Colonic mucosa (tissue), 4 donors: Measurements from ENCODE around the gene PSAP. TPM values are rescaled to one million over a fixed set of nuclear protein-coding genes. Genes with fewer than 3 reads are reported as not detected.

Experiments
- DNase-seq: peaks from one replicate; pipeline ENCODE4 v3.0.0-alpha.2; 2020
- H3K27ac ChIP-seq: fragments of 200-600 bp; one replicate; pipeline ENCODE4 v1.8.0; 2021
- H3K27me3 ChIP-seq: fragments of 200-600 bp; one replicate; pipeline ENCODE4 v1.8.0; 2021
- H3K36me3 ChIP-seq: fragments of 200-600 bp; one replicate; pipeline ENCODE4 v1.8.0; 2021
- H3K4me1 ChIP-seq: fragments of 200-600 bp; one replicate; pipeline ENCODE4 v1.8.0; 2021; ENCODE audit warnings: mild to moderate bottlenecking
- H3K4me3 ChIP-seq: fragments of 200-600 bp; one replicate; pipeline ENCODE4 v1.8.0; 2021
- H3K9ac ChIP-seq, 2 donors: one replicate each; pipeline ENCODE4 v1.7.0; 2013; ENCODE audit warnings: control low read depth in 2 of 2, low read depth in 2 of 2, low read length in 2 of 2
- H3K9me3 ChIP-seq: fragments of 200-600 bp; one replicate; pipeline ENCODE4 v1.8.0; 2021
- intact Hi-C: fragments of 100-400 bp; cut with DNase I; formaldehyde crosslinking; loops from one replicate; pipeline ENCODE4 v1.14.1; 2022
- total RNA-seq, 2 donors: library from RNA; stranded (reverse); fragmentation: NEBNext Ultra II Directional in 1 of 2; extraction: Animal tissue kit (Norgen Biotek cat#: 25700) in 1 of 2; gene quantifications; one replicate each; pipeline ENCODE4 v1.2.1, GENCODE V29; 2021
- TF ChIP-seq, protein P1 (sequence below): fragments of 200-600 bp; IDR thresholded peaks from one replicate; pipeline ENCODE4 v1.8.0; 2022; ENCODE audit warnings: antibody characterized with exemption, mild to moderate bottlenecking
- donor health status: healthy.
- donor health status: DM: no; HTN: no; CAD: no.
- donor health status: DM: no; HTN: no; CAD: no.

Gene PSAP
- total RNA-seq, 2 donors from 2014 or later: 363 to 629 TPM

GRCh38 chr10:71844695-71845094, 6.4 kb downstream of the PSAP start:
- intact Hi-C loops: no loop called here
- no peaks in the 10 kb centered on the region for H3K9me3 ChIP-seq
- H3K27ac ChIP-seq: no peak overlapping the region
- H3K9ac ChIP-seq: no peak overlapping the region
- no peak overlapping the region for H3K4me3 ChIP-seq
- no peak for DNase-seq
- H3K4me1 ChIP-seq: peaks cover 4% of the 10 kb centered on the region
- no peaks in the 10 kb centered on the region for H3K36me3 ChIP-seq
- TF ChIP-seq, protein P1, sequence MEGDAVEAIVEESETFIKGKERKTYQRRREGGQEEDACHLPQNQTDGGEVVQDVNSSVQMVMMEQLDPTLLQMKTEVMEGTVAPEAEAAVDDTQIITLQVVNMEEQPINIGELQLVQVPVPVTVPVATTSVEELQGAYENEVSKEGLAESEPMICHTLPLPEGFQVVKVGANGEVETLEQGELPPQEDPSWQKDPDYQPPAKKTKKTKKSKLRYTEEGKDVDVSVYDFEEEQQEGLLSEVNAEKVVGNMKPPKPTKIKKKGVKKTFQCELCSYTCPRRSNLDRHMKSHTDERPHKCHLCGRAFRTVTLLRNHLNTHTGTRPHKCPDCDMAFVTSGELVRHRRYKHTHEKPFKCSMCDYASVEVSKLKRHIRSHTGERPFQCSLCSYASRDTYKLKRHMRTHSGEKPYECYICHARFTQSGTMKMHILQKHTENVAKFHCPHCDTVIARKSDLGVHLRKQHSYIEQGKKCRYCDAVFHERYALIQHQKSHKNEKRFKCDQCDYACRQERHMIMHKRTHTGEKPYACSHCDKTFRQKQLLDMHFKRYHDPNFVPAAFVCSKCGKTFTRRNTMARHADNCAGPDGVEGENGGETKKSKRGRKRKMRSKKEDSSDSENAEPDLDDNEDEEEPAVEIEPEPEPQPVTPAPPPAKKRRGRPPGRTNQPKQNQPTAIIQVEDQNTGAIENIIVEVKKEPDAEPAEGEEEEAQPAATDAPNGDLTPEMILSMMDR: no peak
- H3K27me3 ChIP-seq: no peaks in the 10 kb centered on the region

DNA sequence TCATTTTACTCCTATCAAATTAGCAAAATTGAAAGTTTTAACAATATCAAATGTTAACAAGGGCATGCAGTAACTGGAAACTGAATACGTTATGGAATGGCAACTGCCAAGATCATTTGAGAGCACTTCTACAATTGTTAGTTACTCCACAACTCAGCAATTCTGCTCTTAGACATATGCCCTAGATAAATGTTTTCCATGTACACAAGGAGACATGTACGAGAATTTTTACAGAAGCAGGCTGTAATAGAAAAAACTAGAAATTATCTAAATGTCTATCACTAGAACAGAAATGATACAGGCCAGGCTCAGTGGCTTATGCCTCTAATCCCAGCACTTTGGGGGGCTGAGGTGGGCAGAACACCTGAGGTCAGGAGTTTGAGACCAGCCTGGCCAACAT, 7.0 kb downstream of the PSAP start:
- TF ChIP-seq, protein P1: no peak
- intact Hi-C loops: no loop called here
- no peak for DNase-seq
- H3K36me3 ChIP-seq: no peaks in the 10 kb centered on the region
- no peaks in the 10 kb centered on the region for H3K27me3 ChIP-seq
- H3K9ac ChIP-seq: no peak overlapping the region
- H3K9me3 ChIP-seq: no peaks in the 10 kb centered on the region
- H3K27ac ChIP-seq: no peak overlapping the region
- no peak overlapping the region for H3K4me3 ChIP-seq
- H3K4me1 ChIP-seq: peaks cover 4% of the 10 kb centered on the region

DNA sequence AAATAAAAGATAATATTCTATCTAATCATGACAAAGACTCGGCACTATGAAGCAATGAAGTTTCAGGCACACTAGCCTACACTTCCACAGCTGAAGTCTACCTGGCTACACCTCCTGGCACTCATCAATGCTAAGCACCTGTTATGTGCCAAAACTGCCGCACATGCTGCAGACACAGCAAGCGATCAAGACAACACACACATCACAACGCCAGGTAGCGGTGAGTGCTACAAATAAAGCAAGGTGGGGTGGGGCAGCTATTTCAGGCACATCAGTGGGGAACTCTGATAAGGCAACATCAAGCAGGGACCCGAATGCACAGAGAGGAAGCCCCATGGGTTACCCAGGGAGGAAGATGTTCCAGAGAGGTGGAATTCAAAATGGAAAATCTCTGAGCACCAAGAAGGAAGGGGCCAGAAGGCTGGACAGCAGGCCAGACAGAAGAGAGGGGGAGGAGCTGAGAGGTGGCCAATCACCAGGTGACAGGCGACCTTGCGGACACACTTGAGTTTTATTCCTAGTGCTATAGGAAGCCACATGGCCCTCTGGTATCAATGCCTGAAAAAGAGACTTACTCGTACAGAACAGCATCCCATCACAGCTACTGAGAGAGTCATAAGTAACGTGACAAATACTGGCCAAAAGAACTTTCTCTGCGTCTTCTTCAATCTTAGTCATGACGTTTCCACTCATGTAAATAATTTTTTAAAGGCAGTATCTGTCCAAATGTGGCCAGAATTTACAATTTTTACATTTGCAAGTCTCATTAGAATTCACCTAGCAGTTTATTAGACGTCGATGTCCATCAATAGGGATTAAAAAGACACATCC, 8.0 kb downstream of the PSAP start:
- DNase-seq: no peak
- Histone ChIP-seq H3K27me3 (no peaks in the 10 kb centered on the region), H3K36me3 (no peaks in the 10 kb centered on the region), H3K27ac (no peak overlapping the region), H3K4me1 (peaks cover 10% of the 10 kb centered on the region), H3K9me3 (no peaks in the 10 kb centered on the region), H3K9ac (no peak overlapping the region), H3K4me3 (no peak overlapping the region)
- TF ChIP-seq, protein P1: no peak
- intact Hi-C loops: no loop called here

- intact Hi-C loops: no loop called here
- peaks cover 12% of the 10 kb centered on the region for H3K4me1 ChIP-seq
- H3K4me3 ChIP-seq: no peak overlapping the region
- H3K27ac ChIP-seq: no peak overlapping the region
- H3K9me3 ChIP-seq: no peaks in the 10 kb centered on the region
- no peak for DNase-seq
- TF ChIP-seq, protein P1: no peak
- no peaks in the 10 kb centered on the region for H3K27me3 ChIP-seq
- no peaks in the 10 kb centered on the region for H3K36me3 ChIP-seq
- no peak overlapping the region for H3K9ac ChIP-seq
Observed at GRCh38 chr10:71842422-71842821, 8.6 kb downstream of the PSAP start.

DNA sequence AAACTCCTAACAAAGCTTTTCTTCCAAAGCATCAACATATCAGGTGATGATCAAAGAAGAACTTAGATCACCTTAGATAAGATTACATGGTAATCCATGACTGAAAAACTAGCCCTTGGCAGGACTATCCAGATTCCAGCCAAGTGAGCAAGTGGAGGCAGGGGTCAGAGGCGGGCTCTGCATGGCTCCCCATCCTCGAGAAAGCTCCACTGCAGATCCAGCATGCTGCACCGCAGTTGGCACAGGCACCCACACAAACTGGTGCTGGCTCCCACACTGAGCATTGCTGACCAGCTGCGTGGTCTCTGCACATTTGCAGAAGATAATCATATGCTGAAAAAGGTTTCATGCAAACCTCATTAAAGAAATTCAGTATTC, 10.1 kb downstream of the PSAP start:
- Histone ChIP-seq H3K27ac (no peak overlapping the region), H3K9ac (no peak overlapping the region), H3K4me3 (no peak overlapping the region), H3K4me1 (peaks cover 12% of the 10 kb centered on the region), H3K36me3 (no peaks in the 10 kb centered on the region), H3K9me3 (no peaks in the 10 kb centered on the region), H3K27me3 (no peaks in the 10 kb centered on the region)
- intact Hi-C loops: no loop called here
- no peak for DNase-seq
- TF ChIP-seq, protein P1: no peak
